Neural progenitor cell (in vitro differentiated cells): ENCODE data around the gene ZNF658. TPM values are rescaled to one million over a fixed set of nuclear protein-coding genes. Genes with fewer than 3 reads are reported as not detected.
"Not testable (repeated sequence)": the region's sequence is repeated elsewhere in the genome, so short reads cannot be mapped to it uniquely, and the experiment has no call there.

Experiments used
- DNase-seq: peaks from one replicate; pipeline ENCODE4 v3.0.0-alpha.2; 2016; ENCODE audit warnings: low spot score
- H2AFZ ChIP-seq: fragments of 200-600 bp; sonication (generic); replicated peaks from 2 replicates; pipeline ENCODE4 v1.6.1; 2016; ENCODE audit warnings: antibody characterized with exemption
- H3F3A ChIP-seq: fragments of 200-600 bp; sonication (generic); 2 replicates; pipeline ENCODE4 v1.6.1; 2016; ENCODE audit warnings: antibody characterized with exemption, low read depth
- H3K27ac ChIP-seq: fragments of 200-600 bp; sonication (generic); 2 replicates; pipeline ENCODE4 v1.5.1; 2016; ENCODE audit warnings: mild to moderate bottlenecking
- H3K27me3 ChIP-seq: fragments of 200-600 bp; sonication (generic); 2 replicates; pipeline ENCODE4 v1.6.1; 2016; ENCODE audit warnings: mild to moderate bottlenecking, moderate library complexity
- H3K36me3 ChIP-seq: fragments of 200-600 bp; sonication (generic); 2 replicates; pipeline ENCODE4 v1.5.1; 2016
- H3K4me1 ChIP-seq: fragments of 200-600 bp; sonication (generic); 2 replicates; pipeline ENCODE4 v1.6.1; 2016; ENCODE audit warnings: mixed run types
- H3K4me2 ChIP-seq: fragments of 200-600 bp; sonication (generic); 2 replicates; pipeline ENCODE4 v1.6.1; 2016
- H3K4me3 ChIP-seq: fragments of 200-600 bp; sonication (generic); 2 replicates; pipeline ENCODE4 v1.5.1; 2016
- H3K79me2 ChIP-seq: fragments of 200-600 bp; sonication (generic); 2 replicates; pipeline ENCODE4 v1.6.1; 2016; ENCODE audit warnings: low read depth
- H3K9ac ChIP-seq: fragments of 200-600 bp; sonication (generic); 2 replicates; pipeline ENCODE4 v1.6.1; 2016
- H3K9me3 ChIP-seq: fragments of 200-600 bp; sonication (generic); 2 replicates; pipeline ENCODE4 v1.5.1; 2016; ENCODE audit warnings: low read depth
- H4K20me1 ChIP-seq: fragments of 200-600 bp; sonication (generic); 2 replicates; pipeline ENCODE4 v1.6.1; 2016; ENCODE audit warnings: low read depth
- H3K27ac Mint-ChIP-seq: 3 replicates; pipeline ENCODE4 v1.8.0; 2021; ENCODE audit warnings: mixed read lengths
- H3K27me3 Mint-ChIP-seq: 2 replicates; pipeline ENCODE4 v1.8.0; 2022; ENCODE audit warnings: low read depth, mild to moderate bottlenecking, inconsistent platforms, moderate library complexity, mixed read lengths; ENCODE audit not compliant: insufficient read depth
- H3K36me3 Mint-ChIP-seq: 3 replicates; pipeline ENCODE4 v1.8.0; 2021; ENCODE audit warnings: mixed read lengths
- H3K4me1 Mint-ChIP-seq: 3 replicates; pipeline ENCODE4 v1.8.0; 2021; ENCODE audit warnings: mixed read lengths
- H3K4me3 Mint-ChIP-seq: 3 replicates; pipeline ENCODE4 v1.8.0; 2021; ENCODE audit warnings: mild to moderate bottlenecking, moderate library complexity, mixed read lengths
- H3K9me3 Mint-ChIP-seq: 3 replicates; pipeline ENCODE4 v1.8.0; 2020; ENCODE audit warnings: mixed read lengths
- total RNA-seq: library from RNA; depleted of rRNA; stranded (reverse); fragments of >200 nt; gene quantifications from 2 replicates; pipeline ENCODE4 v1.2.3, GENCODE V29; 2015; ENCODE audit warnings: low replicate concordance

The ZNF658 gene
- total RNA-seq, 1 donor from 2014 or later: 16.9 TPM

DNA sequence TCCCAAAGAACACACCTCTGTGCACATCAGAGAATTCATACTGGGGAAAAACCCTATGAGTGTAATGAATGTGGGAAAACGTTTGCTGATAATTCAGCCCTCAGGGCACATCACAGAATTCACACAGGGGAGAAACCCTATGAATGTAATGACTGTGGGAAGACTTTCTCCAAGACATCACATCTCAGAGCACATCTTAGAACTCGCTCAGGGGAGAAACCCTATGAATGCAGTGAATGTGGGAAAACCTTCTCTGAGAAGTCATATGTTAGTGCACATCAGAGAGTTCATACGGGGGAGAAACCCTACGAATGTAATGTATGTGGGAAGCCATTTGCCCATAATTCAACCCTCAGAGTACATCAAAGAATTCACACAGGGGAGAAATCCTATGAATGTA lies 19.5 kb downstream of the ZNF658 start:
- H3K4me1 ChIP-seq, H3F3A ChIP-seq, H3K9me3 ChIP-seq, H3K9me3 Mint-ChIP-seq, H3K4me3 ChIP-seq, H3K9ac ChIP-seq, H3K36me3 Mint-ChIP-seq, H3K36me3 ChIP-seq, H3K79me2 ChIP-seq, H4K20me1 ChIP-seq, H3K27me3 ChIP-seq, H3K4me2 ChIP-seq, DNase-seq, H3K27me3 Mint-ChIP-seq, H3K27ac Mint-ChIP-seq, H3K4me1 Mint-ChIP-seq, H3K27ac ChIP-seq, H2AFZ ChIP-seq, H3K4me3 Mint-ChIP-seq: not testable (repeated sequence)

DNA sequence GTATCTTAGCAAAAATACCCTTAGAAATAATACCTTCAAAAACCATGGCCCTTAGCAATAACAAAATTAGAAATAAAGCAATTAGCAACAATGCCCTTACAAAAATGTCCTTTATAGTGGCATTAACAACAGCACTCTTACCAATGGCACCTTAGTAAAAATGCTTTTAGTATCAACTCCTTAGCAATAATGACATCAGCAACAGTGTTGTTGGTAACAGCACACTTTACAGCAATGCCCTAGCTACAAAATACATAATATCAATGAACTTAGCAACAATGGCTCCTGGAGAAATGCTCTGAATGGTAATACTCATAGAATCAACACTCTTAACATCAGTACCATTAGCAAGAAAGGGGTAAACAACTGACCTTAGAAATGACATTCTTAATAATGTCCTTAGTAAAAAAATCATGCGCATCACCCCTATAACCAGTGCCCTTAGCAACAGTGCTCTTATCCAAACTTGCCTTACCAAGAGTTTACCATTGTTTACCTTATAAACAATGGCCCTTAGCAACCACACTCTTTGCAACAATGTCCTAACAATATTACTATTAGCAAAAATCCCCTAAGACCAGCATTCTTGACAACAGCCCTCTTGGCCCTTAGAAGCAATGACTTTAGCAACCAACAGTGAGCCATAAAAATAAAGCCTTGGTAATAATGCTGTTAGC lies 35.8 kb downstream of the ZNF658 start:
- not testable (repeated sequence) for H3K4me3 Mint-ChIP-seq, H3K9me3 ChIP-seq, H3K27ac ChIP-seq, H3F3A ChIP-seq, H3K36me3 ChIP-seq, DNase-seq, H3K27me3 ChIP-seq, H3K9ac ChIP-seq, H4K20me1 ChIP-seq, H3K4me2 ChIP-seq, H3K4me1 ChIP-seq, H3K79me2 ChIP-seq, H3K4me3 ChIP-seq, H3K9me3 Mint-ChIP-seq, H3K27me3 Mint-ChIP-seq, H3K27ac Mint-ChIP-seq, H3K4me1 Mint-ChIP-seq, H3K36me3 Mint-ChIP-seq, H2AFZ ChIP-seq

DNA sequence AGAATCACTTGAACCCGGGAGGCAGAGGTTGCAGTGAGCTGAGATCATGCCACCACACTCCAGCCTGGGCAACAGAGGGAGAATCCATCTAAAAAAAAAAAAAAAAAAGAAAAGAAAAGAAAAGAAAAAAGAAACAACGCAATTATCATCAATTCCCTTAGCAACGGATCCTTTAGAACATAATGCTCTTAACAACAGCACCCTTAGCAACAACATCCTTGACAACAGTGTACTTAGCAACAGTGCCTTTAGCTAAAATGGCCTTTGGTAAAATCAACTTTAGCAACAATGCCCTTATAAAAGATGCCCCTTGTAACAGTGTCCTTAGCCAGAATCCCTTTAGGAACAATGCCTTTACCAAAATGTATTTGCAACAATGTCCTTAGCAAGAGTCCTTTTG lies 37.1 kb downstream of the ZNF658 start:
- H3K36me3 Mint-ChIP-seq, H4K20me1 ChIP-seq, H3K9ac ChIP-seq, H3K27me3 Mint-ChIP-seq, DNase-seq, H3K27ac Mint-ChIP-seq, H3K4me1 ChIP-seq, H3K27ac ChIP-seq, H3K4me3 Mint-ChIP-seq, H3K9me3 Mint-ChIP-seq, H3K79me2 ChIP-seq, H3K4me1 Mint-ChIP-seq, H3K9me3 ChIP-seq, H3F3A ChIP-seq, H3K36me3 ChIP-seq, H3K4me3 ChIP-seq, H3K27me3 ChIP-seq, H3K4me2 ChIP-seq, H2AFZ ChIP-seq: not testable (repeated sequence)

DNA sequence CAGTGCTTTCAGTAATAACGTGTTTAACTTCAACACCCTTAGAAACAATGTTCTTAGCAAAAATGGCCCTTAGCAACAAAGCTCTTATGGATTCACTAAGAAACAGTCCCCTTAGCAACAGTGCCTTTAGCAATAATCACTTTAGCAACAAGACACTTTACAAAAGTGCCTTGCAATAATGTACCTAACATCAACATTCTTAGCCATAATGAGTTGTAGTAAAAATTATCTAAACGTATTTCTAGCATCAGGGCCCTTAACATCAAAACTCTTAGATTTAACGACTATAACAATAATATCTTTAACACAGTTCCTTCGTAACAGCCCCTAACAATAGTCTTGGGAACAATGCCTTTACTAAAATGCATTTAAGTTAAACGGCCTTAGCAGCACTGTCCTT lies 37.8 kb downstream of the ZNF658 start:
- H3K4me1 Mint-ChIP-seq, H3K36me3 ChIP-seq, H3K9me3 Mint-ChIP-seq, H3F3A ChIP-seq, H3K9ac ChIP-seq, H3K79me2 ChIP-seq, H3K27ac Mint-ChIP-seq, DNase-seq, H3K27ac ChIP-seq, H3K4me1 ChIP-seq, H3K4me2 ChIP-seq, H3K27me3 Mint-ChIP-seq, H3K27me3 ChIP-seq, H3K9me3 ChIP-seq, H3K4me3 ChIP-seq, H4K20me1 ChIP-seq, H2AFZ ChIP-seq, H3K4me3 Mint-ChIP-seq, H3K36me3 Mint-ChIP-seq: not testable (repeated sequence)

DNA sequence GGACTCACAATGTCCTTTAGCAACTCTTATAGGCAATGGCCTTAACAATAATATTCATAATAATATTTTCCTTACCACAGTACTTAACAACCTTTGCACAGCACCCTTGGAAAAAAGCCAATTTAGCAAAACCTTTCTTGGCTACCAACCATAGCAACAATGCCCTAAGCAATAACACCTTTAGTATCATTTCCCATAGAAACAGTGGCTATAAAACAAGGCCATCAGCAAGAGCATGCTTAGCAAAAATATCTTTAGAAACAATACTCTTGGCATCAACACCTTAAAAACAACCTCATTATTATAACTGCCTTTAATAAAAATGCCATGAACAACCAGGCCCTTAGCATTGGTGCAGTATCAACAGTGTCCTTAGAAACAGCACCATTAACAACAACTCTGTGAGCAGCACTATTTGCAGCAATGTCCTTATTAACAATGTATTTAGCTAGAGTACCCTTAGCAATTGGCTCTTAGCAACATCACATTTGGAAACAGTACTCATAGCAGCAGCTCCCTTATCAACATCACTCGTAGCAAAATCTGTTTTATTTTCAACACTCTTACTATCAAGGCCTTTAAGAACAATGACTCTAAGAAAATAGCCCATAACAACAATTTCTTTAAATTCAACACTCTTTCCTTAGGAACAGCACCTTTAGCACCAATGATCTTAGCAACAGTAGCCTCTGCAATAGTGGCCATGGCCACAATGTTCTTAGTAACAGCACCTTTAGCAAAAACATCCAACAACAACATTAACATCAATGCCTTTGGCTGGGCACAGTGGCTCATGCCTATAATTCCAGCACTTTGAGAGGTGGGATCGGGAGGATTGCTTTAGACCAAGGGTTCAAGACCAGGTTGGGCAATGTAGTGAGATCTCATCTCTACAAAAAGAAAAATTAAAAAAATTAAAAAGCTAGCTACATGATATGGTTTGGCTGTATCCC lies 39.6 kb downstream of the ZNF658 start:
- DNase-seq, H3K27me3 ChIP-seq, H3K4me2 ChIP-seq, H3K9ac ChIP-seq, H3F3A ChIP-seq, H3K4me3 Mint-ChIP-seq, H3K27me3 Mint-ChIP-seq, H2AFZ ChIP-seq, H3K4me1 Mint-ChIP-seq, H3K9me3 Mint-ChIP-seq, H3K27ac ChIP-seq, H3K36me3 Mint-ChIP-seq, H4K20me1 ChIP-seq, H3K36me3 ChIP-seq, H3K27ac Mint-ChIP-seq, H3K79me2 ChIP-seq, H3K4me3 ChIP-seq, H3K4me1 ChIP-seq, H3K9me3 ChIP-seq: not testable (repeated sequence)

DNA sequence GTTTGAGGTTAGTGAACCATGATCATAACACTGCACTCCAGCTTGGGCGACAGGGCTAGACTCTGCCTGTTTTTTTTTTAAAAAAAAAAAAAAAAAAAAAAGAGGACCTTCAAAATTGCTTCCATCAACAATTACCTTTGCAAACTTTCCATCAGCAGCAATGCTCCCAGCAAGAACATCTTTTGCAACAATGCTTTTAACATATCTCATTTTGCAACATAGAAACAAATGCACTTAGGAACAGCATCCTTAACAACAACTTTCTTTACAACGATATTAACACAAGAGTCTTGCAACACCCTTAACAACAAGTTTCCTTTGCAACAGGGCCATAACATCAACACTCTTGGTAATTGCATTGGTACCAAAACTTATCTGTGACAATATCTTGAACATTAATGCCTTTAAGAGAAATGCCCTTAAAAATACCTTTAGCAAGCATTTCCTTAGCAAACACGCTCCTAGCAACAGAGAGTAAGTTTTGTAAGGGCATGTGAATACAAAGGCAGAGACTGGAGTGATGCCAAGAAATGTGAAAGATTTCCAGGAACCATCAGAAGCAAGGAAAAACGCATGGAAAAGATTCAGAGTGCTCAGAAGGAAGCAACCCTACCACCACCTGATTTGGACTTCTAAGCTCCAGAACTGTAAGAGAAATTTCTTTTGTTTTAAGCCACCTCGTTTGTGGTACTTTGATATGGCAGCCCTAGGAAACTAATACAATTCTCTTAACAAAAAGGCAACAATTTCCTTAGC lies 42.1 kb downstream of the ZNF658 start:
- H3K9me3 ChIP-seq, H3K4me3 ChIP-seq, H3K4me1 Mint-ChIP-seq, H3K27ac Mint-ChIP-seq, H3K36me3 ChIP-seq, H3K4me1 ChIP-seq, H3K4me2 ChIP-seq, H3K27me3 ChIP-seq, H3K79me2 ChIP-seq, H3K27me3 Mint-ChIP-seq, H3K4me3 Mint-ChIP-seq, H3K9ac ChIP-seq, H2AFZ ChIP-seq, H3K27ac ChIP-seq, H4K20me1 ChIP-seq, H3F3A ChIP-seq, H3K36me3 Mint-ChIP-seq, H3K9me3 Mint-ChIP-seq, DNase-seq: not testable (repeated sequence)

DNA sequence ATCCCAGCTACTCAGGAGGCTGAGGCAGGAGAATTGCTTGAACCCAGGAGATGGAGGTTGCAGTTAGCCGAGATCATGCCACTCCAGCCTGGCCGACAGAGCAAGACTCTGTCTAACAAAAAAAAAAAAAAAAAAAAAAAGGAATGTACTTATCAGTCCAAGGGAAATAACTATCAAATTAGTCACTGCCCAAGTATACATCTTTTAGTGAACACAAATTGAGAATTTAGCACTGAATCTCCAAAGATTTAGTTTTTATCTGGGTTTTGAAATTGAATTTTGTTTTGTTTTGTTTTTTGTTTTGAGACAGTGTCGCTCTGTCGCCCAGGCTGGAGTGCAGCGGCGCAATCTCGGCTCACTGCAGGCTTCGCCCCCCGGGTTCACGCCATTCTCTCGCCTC lies 52.1 kb downstream of the ZNF658 start:
- not testable (repeated sequence) for H3K27me3 ChIP-seq, H4K20me1 ChIP-seq, H3K4me1 ChIP-seq, H3K9me3 ChIP-seq, H3K4me2 ChIP-seq, H3K79me2 ChIP-seq, H3K9ac ChIP-seq, H3K27ac ChIP-seq, H2AFZ ChIP-seq, H3K36me3 ChIP-seq, H3K27me3 Mint-ChIP-seq, DNase-seq, H3K9me3 Mint-ChIP-seq, H3K36me3 Mint-ChIP-seq, H3K27ac Mint-ChIP-seq, H3K4me3 Mint-ChIP-seq, H3F3A ChIP-seq, H3K4me1 Mint-ChIP-seq, H3K4me3 ChIP-seq
